NCI-H524 treated with DMSO at 0.1 percent for 48 hours (cell line): Measurements from ENCODE around the gene TMEM132A.

Experiments
- DNase-seq: peaks from one replicate; lab custom pipeline; 2025; lab: John Stamatoyannopoulos, UW

Gene TMEM132A

GRCh38 chr11:60937144-60937527 lies 12.9 kb downstream of the TMEM132A start:
- no peak for DNase-seq

DNA sequence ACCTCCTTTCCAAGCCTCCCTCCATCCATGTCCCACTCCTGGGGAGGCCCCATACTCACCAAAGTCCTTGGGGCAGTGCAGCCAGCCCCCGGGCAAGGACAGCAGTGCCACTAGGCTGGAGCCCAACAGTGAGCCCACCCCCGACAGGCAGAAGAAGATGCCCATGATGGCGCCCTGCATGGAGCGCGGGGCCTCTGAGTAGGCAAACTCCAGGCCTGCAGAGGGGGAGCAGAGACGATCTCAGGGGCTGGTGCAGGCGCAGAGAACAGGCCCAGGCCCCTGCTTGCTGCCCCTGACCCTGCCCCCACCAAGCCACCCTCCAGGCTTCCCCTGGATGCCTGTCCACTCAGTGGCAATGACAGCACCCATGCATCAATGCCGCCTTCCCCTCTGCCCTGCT lies 13.6 kb downstream of the TMEM132A start:
- DNase-seq = no peak

GRCh38 chr11:60938500-60938899 lies 14.2 kb downstream of the TMEM132A start:
- DNase-seq = no peak

- DNase-seq = no peak
Observed at GRCh38 chr11:60939301-60939700, 15.0 kb downstream of the TMEM132A start.

GRCh38 chr11:60939855-60940254 lies 15.6 kb downstream of the TMEM132A start:
- no peak for DNase-seq

- no peak for DNase-seq
Observed at GRCh38 chr11:60941371-60942119, 17.3 kb downstream of the TMEM132A start.

DNA sequence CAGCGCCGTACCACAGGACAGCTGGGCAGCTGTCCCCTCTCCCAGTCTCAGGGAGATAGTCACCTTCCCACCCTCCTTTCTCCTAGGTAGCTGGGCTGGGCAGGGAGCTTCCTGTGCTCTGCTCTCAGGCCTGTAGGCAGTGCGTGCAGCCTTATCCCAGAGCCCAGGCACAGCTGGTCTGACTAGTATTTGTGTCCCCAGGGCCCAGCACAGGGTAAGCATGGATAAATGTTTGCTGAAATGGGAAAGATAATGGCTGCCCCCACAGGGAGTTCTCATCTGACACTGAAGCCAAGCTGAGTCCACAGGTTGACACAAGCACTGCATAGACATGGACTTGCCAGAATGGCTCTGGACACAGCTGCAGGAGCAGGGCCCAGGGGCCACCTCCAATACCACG lies 18.0 kb downstream of the TMEM132A start:
- no peak for DNase-seq

- no peak for DNase-seq
Observed at GRCh38 chr11:60942970-60943565, 18.8 kb downstream of the TMEM132A start.

DNA sequence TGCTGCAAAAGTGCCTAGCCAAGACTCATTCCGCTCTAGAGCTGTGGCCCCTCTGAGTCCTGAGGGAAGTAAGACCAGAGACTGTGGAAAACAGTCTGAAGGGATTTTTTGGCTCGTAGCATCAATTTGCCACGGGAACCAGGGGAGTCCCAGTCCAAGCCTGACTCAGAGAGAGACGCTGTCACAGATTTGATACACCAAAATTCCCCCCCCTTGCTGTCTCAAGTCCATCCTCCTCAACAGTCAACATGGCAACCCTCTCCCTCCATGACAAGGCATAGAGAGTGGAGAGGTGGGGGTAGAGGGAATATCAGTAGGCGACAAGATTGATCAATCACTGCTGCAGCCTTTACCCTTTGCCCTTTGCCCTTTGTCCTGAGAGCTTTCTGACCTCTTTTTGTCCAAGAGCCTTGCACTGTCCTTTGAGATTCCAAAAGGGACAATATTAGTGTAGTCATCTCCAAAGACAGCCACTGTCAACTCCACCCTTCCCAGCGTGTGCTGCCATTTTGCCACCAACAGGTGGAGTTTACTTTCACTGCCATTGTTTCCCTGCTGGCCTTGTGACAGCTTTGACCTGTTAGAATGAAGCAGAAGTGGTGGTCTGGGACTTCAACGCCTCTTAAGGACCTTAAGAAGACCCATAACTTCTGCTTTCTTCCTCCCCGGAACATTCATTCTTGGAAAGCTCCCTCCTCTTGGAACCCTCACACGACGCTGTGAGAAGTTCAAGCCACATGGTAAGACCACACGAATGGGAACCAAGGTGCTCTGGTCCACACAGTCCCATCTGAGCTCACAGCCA lies 20.4 kb downstream of the TMEM132A start:
- no peak for DNase-seq

DNA sequence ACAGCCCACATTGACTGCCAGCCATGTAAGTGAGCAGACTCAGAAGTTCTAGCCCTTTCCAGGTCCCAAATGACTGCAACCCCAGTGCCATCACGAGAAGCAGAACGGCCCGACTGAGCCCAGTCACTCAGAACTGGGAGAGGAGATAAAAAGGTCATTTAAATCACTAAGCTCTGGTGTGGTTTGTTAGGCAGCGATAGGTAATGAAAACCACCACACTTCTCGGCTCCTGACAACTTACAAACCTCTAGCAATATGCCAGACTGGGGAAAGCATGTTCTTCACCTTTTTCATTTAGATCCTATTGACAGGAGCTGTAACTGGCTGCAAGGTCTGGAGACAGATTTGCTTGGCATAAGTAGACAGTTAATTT lies 21.0 kb downstream of the TMEM132A start:
- no peak for DNase-seq

GRCh38 chr11:60946601-60947264 lies 22.5 kb downstream of the TMEM132A start:
- no peak for DNase-seq

GRCh38 chr11:60947700-60948099 lies 23.4 kb downstream of the TMEM132A start:
- no peak for DNase-seq

DNA sequence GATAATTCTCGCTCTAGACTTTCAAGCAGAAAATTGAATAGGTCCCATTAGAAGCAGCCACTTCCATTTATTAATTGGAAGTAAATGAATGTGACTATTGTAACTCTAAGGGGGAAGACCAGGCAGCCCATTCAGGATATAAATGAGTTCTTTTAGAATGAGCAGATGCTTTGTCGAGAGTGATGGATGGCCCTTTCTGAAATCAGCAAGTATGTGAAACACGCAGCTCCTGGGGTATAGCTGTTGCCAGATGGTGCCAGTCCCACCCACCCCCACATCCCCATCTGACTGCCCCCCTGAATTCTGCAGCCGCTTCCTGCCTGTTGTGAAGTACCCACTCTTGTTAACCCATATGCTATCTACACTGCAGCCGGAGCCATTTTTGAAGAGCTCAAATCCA lies 24.0 kb downstream of the TMEM132A start:
- peak; percentile 74 for DNase-seq

DNA sequence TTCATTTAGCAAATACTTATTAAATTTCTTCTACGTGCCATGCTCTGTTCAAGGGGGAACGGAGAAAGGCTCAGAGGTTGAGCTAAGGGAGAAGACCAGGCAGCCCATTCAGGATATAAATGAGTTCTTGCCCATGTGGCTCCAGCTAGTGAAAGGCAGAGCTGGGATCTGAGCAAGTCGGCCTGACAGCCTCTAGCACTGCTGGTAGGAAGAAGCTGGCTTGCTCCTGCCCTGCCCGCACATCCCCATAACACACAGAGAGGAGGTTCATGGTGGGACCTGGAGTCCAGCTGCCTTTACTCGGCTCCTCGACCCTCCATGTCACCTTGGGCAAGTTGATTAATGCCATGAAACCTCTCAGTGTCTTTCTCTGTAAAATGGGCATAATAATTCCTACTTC lies 25.8 kb downstream of the TMEM132A start:
- no peak for DNase-seq

GRCh38 chr11:60950933-60951605 lies 26.8 kb downstream of the TMEM132A start:
- DNase-seq = no peak

DNA sequence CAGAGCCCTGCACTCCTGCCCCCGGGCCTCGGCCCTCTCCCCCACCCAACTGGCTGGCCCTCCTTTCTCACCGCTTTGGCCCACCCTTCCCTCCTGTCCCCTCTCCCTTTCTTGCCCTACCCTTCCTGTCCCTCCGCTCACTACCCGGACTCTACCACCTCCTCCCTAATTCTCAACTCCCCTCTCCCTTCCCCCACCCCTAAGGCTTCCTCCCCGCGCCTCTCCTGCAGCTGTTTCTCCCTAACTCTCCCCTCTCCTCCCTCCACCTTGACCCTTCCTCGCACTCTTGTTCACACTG lies 27.3 kb downstream of the TMEM132A start:
- DNase-seq = no peak

DNA sequence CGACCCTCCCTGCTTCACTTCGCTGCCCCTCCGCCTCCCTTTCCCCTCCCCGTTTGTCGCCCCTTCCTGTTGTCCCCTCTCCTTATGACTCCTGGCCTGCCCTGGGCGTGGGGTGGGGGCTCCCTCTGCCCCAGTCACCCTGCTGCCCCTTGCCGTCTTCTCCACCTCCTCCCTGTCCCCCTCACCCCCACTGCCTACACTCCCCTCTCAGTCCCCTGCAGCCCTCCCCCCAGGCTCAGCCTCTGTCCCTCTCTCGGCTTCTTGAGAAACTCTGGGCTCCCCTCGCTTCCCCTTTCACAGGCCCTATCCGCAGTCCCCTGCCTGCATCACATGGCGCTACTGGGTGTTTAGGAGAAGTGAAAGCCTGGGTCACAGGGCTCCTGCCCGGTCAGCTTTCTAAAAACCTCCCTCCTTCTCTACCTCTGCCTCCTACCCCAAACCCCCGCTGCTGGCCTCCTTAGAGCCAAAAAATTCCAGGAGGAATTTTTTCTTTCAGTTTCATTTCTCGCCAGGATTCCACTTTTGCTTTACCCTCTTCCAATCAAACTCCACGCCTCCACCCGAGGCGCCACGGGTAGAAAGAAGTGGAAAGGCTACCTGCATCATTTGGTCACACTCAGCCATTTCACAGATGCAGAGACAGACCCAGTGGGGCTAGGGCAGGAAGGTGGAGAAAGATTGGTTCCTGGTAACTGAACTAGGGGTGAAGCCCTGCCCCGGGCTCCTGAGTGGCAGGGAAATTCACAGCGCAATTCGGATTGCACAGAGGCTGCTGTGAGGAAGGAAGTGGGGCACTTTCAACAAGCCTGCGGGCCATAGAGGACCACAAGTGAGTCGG lies 27.9 kb downstream of the TMEM132A start, which contains the start of gene SLC15A3:
Gene SLC15A3 (minus strand): TSS at position 273 of the 838 bp plus-strand sequence. CDS start 625 bp downstream, outside the sequence.
- no peak for DNase-seq

GRCh38 chr11:60952742-60953170 lies 28.5 kb downstream of the TMEM132A start:
- no peak for DNase-seq

- no peak for DNase-seq
Observed at GRCh38 chr11:60953781-60954180, 29.5 kb downstream of the TMEM132A start.

DNA sequence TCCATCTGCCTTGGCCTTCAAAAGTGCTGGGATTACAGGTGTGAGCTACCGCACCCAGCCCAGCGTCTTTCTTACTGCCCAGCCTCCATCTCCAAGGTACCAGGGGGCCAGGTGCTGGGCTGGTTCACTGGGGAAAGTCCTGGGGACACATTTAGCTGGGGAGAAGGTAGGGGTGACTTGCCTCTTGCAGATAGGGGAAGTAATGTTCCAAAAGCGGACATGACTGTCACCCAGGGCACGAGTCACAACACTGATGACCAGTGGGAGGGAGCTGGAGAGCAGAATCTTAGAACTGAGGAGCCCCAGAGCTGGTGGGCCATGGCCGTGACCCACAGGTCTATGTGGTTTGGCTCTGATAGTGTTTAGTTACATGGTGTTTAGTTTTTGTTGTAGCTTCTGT lies 30.2 kb downstream of the TMEM132A start:
- DNase-seq = no peak

DNA sequence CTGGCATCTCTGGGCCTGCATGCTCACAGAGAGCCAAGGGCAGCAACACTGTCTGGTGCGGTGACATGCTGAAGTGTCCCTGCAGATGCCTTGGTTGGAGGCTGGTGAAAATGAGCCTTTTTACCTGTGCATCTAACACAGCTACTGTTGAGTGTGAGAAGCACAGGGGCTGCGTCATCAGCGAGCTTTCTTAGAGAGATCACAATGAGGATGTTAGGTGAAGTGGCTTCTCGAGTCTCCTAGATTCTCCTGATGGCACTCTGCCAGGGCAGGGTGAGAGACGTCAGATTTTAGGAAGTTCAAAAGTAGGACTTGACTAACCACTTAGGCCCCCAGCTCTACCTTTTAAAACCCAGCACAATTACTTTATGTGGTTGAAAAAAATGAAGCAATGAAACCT lies 31.3 kb downstream of the TMEM132A start:
- no peak for DNase-seq
